Activated CD4-positive, alpha-beta memory T cell treated with anti-CD3 and anti-CD28 coated beads for 36 hours (primary cell): ENCODE results near the gene TMC7. TPM values are rescaled to one million over a fixed set of nuclear protein-coding genes. Genes with fewer than 3 reads are reported as not detected.
A peak's percentile ranks its signal among the peaks of the same experiment; 100 is the strongest.
"Not testable (repeated sequence)": the region's sequence is repeated elsewhere in the genome, so short reads cannot be mapped to it uniquely, and the experiment has no call there.

ENCODE experiments used
- CTCF ChIA-PET: fragments of 350-600 bp; sonication (Branson Sonifier 250); formaldehyde crosslinking; loops from one replicate; lab custom pipeline; 2021; ENCODE audit warnings: antibody characterized with exemption, inconsistent platforms; lab: Charles Lee
- POLR2A ChIA-PET: fragments of 350-600 bp; sonication (Branson Sonifier 250); formaldehyde crosslinking; loops from one replicate; lab custom pipeline; 2021; ENCODE audit warnings: antibody characterized with exemption; lab: Charles Lee
- DNase-seq: peaks from one replicate; pipeline ENCODE4 v3.0.0-alpha.2; 2020
- H3K27ac Mint-ChIP-seq: one replicate; pipeline ENCODE4 v1.8.0; 2021; ENCODE audit warnings: mixed read lengths
- H3K27me3 Mint-ChIP-seq: one replicate; pipeline ENCODE4 v1.8.0; 2021; ENCODE audit warnings: mixed read lengths
- H3K36me3 Mint-ChIP-seq: one replicate; pipeline ENCODE4 v1.8.0; 2021; ENCODE audit warnings: mixed read lengths
- H3K4me1 Mint-ChIP-seq: one replicate; pipeline ENCODE4 v1.8.0; 2021; ENCODE audit warnings: low read depth, mixed read lengths
- H3K4me3 Mint-ChIP-seq: one replicate; pipeline ENCODE4 v1.8.0; 2021; ENCODE audit warnings: mild to moderate bottlenecking, mixed read lengths
- H3K9me3 Mint-ChIP-seq: one replicate; pipeline ENCODE4 v1.8.0; 2021; ENCODE audit warnings: mixed read lengths
- intact Hi-C: fragments of 100-400 bp; cut with micrococcal nuclease; formaldehyde crosslinking; loops from one replicate; pipeline ENCODE4 v1.15.1; 2023
- total RNA-seq, 2 experiments: library from RNA; stranded (reverse); gene quantifications; one replicate each; pipeline ENCODE4 v1.2.3, GENCODE V29; 2021

TMC7 gene
- total RNA-seq, 2 experiments from 2014 or later: not detected

GRCh38 chr16:18955874-18956580 lies 27.7 kb upstream of the TMC7 start:
- peak; percentile 27 for DNase-seq
- CTCF ChIA-PET: interaction anchor here (1.7 kb wide), 1 partner anchor 155 kb away, joined by 9 read pairs; the partner anchor contains the start of gene ARL6IP1
- H3K4me1 Mint-ChIP-seq, H3K36me3 Mint-ChIP-seq, H3K9me3 Mint-ChIP-seq, intact Hi-C loops, H3K27me3 Mint-ChIP-seq, POLR2A ChIA-PET: not testable (repeated sequence)
- H3K4me3 Mint-ChIP-seq: peak overlapping the region; percentile 75
- peak overlapping the region; percentile 33 for H3K27ac Mint-ChIP-seq

GRCh38 chr16:18956658-18957241 lies 27.0 kb upstream of the TMC7 start:
- CTCF ChIA-PET, DNase-seq, POLR2A ChIA-PET, H3K36me3 Mint-ChIP-seq, H3K4me1 Mint-ChIP-seq, H3K9me3 Mint-ChIP-seq, H3K27me3 Mint-ChIP-seq, intact Hi-C loops: not testable (repeated sequence)
- H3K4me3 Mint-ChIP-seq: peak overlapping the region; percentile 75
- peak overlapping the region; percentile 33 for H3K27ac Mint-ChIP-seq

- Mint-ChIP-seq H3K36me3 (no peaks in the 10 kb centered on the region), H3K4me1 (peaks cover 2% of the 10 kb centered on the region), H3K27ac (no peak overlapping the region), H3K9me3 (no peaks in the 10 kb centered on the region), H3K27me3 (no peaks in the 10 kb centered on the region), H3K4me3 (no peak overlapping the region)
- ChIA-PET POLR2A (no interaction called here), CTCF (interaction anchor here (0.7 kb wide), 1 partner anchor 11 kb away, joined by 5 read pairs; no protein-coding TSS in a partner anchor)
- intact Hi-C loops: no loop called here
- DNase-seq: no peak
Measured at GRCh38 chr16:18958621-18959029, 25.1 kb upstream of the TMC7 start.

- intact Hi-C loops: no loop called here
- ChIA-PET CTCF (interaction anchor here (0.7 kb wide), 1 partner anchor 10 kb away, joined by 5 read pairs; no protein-coding TSS in a partner anchor), POLR2A (no interaction called here)
- no peaks in the 10 kb centered on the region for H3K27me3 Mint-ChIP-seq
- H3K9me3 Mint-ChIP-seq: no peaks in the 10 kb centered on the region
- H3K36me3 Mint-ChIP-seq: no peaks in the 10 kb centered on the region
- no peak overlapping the region for H3K4me3 Mint-ChIP-seq
- peaks cover 2% of the 10 kb centered on the region for H3K4me1 Mint-ChIP-seq
- H3K27ac Mint-ChIP-seq: no peak overlapping the region
- DNase-seq: no peak
Measured at GRCh38 chr16:18959031-18959505, 24.7 kb upstream of the TMC7 start.

GRCh38 chr16:18965555-18965954 lies 18.2 kb upstream of the TMC7 start:
- DNase-seq: no peak
- Mint-ChIP-seq H3K27me3 (no peaks in the 10 kb centered on the region), H3K9me3 (no peaks in the 10 kb centered on the region), H3K4me3 (no peak overlapping the region), H3K4me1 (peaks cover 6% of the 10 kb centered on the region), H3K36me3 (no peaks in the 10 kb centered on the region), H3K27ac (no peak overlapping the region)
- intact Hi-C loops: loop anchor here (5.0 kb wide), 1 partner anchor 38 kb away; the partner anchor contains the start of gene SMG1
- ChIA-PET POLR2A (no interaction called here), CTCF (interaction anchor here (0.6 to 1.7 kb wide), 2 partner anchors 163 to 927 kb away, joined by 3 to 6 read pairs; no protein-coding TSS in a partner anchor)

GRCh38 chr16:18966791-18967190 lies 16.9 kb upstream of the TMC7 start:
- no peak overlapping the region for H3K27ac Mint-ChIP-seq
- no peak for DNase-seq
- H3K9me3 Mint-ChIP-seq: no peaks in the 10 kb centered on the region
- H3K36me3 Mint-ChIP-seq: no peaks in the 10 kb centered on the region
- H3K27me3 Mint-ChIP-seq: no peaks in the 10 kb centered on the region
- peaks cover 6% of the 10 kb centered on the region for H3K4me1 Mint-ChIP-seq
- ChIA-PET CTCF (interaction anchor here (1.7 kb wide), 1 partner anchor 165 kb away, joined by 6 read pairs; no protein-coding TSS in a partner anchor), POLR2A (no interaction called here)
- intact Hi-C loops: loop anchor here (5.0 kb wide), 1 partner anchor 39 kb away; the partner anchor contains the start of gene SMG1
- H3K4me3 Mint-ChIP-seq: no peak overlapping the region

GRCh38 chr16:18969050-18969854 lies 14.5 kb upstream of the TMC7 start:
- no peak overlapping the region for H3K27ac Mint-ChIP-seq
- H3K9me3 Mint-ChIP-seq: no peaks in the 10 kb centered on the region
- intact Hi-C loops: loop anchor here (1.0 to 5.0 kb wide), 3 partner anchors 22 to 168 kb away; partner anchors contain the start of genes ARL6IP1 and SMG1
- peak; percentile 86 for DNase-seq
- H3K27me3 Mint-ChIP-seq: no peaks in the 10 kb centered on the region
- peaks cover 6% of the 10 kb centered on the region for H3K4me1 Mint-ChIP-seq
- no peaks in the 10 kb centered on the region for H3K36me3 Mint-ChIP-seq
- ChIA-PET CTCF (interaction anchor here (0.5 to 1.6 kb wide), 12 partner anchors 9 to 181 kb away, joined by 3 to 6 read pairs (median 4); partner anchors contain the start of gene ARL6IP1), POLR2A (no interaction called here)
- H3K4me3 Mint-ChIP-seq: peak overlapping the region; percentile 20

- no peak for DNase-seq
- Mint-ChIP-seq H3K9me3 (no peaks in the 10 kb centered on the region), H3K36me3 (no peaks in the 10 kb centered on the region), H3K4me1 (peaks cover 6% of the 10 kb centered on the region), H3K27me3 (no peaks in the 10 kb centered on the region), H3K27ac (no peak overlapping the region), H3K4me3 (no peak overlapping the region)
- ChIA-PET CTCF (interaction anchor here (0.5 to 1.6 kb wide), 10 partner anchors 11 to 182 kb away, joined by 3 to 6 read pairs (median 4); partner anchors contain the start of gene ARL6IP1), POLR2A (no interaction called here)
- intact Hi-C loops: loop anchor here (1.0 to 10.0 kb wide), 4 partner anchors 23 to 169 kb away; partner anchors contain the start of genes ARL6IP1 and SMG1
Measured at GRCh38 chr16:18969855-18970240, 13.9 kb upstream of the TMC7 start.

- H3K4me3 Mint-ChIP-seq: no peak overlapping the region
- no peak for DNase-seq
- intact Hi-C loops: loop anchor here (10.0 kb wide), 1 partner anchor 100 kb away; no protein-coding TSS in a partner anchor
- H3K9me3 Mint-ChIP-seq: no peaks in the 10 kb centered on the region
- no peaks in the 10 kb centered on the region for H3K36me3 Mint-ChIP-seq
- no peak overlapping the region for H3K27ac Mint-ChIP-seq
- ChIA-PET POLR2A (no interaction called here), CTCF (no interaction called here)
- peaks cover 13% of the 10 kb centered on the region for H3K27me3 Mint-ChIP-seq
- H3K4me1 Mint-ChIP-seq: no peaks in the 10 kb centered on the region
Measured at GRCh38 chr16:18975109-18975508, 8.6 kb upstream of the TMC7 start.

- peaks cover 29% of the 10 kb centered on the region for H3K27me3 Mint-ChIP-seq
- H3K36me3 Mint-ChIP-seq: no peaks in the 10 kb centered on the region
- DNase-seq: no peak
- intact Hi-C loops: loop anchor here (10.0 kb wide), 1 partner anchor 95 kb away; no protein-coding TSS in a partner anchor
- no peak overlapping the region for H3K4me3 Mint-ChIP-seq
- CTCF ChIA-PET: interaction anchor here (1.7 kb wide), 1 partner anchor 179 kb away, joined by 4 read pairs; the partner anchor contains the start of gene ARL6IP1
- no peaks in the 10 kb centered on the region for H3K4me1 Mint-ChIP-seq
- no peak overlapping the region for H3K27ac Mint-ChIP-seq
- no peaks in the 10 kb centered on the region for H3K9me3 Mint-ChIP-seq
- POLR2A ChIA-PET: no interaction called here
Measured at GRCh38 chr16:18979936-18980335, 3.8 kb upstream of the TMC7 start.

GRCh38 chr16:18984435-18985005 lies 786 bp downstream of the TMC7 start:
- no peak for DNase-seq
- no peaks in the 10 kb centered on the region for H3K9me3 Mint-ChIP-seq
- no peak overlapping the region for H3K27ac Mint-ChIP-seq
- no peaks in the 10 kb centered on the region for H3K4me1 Mint-ChIP-seq
- H3K36me3 Mint-ChIP-seq: no peaks in the 10 kb centered on the region
- peaks cover 23% of the 10 kb centered on the region for H3K27me3 Mint-ChIP-seq
- intact Hi-C loops: no loop called here
- CTCF ChIA-PET: no interaction called here
- POLR2A ChIA-PET: no interaction called here
- H3K4me3 Mint-ChIP-seq: no peak overlapping the region
